ENCODE results near the gene LBP.
"Not testable (repeated sequence)": the region's sequence is repeated elsewhere in the genome, so short reads cannot be mapped to it uniquely, and the experiment has no call there.

The LBP gene

GRCh38 chr20:38346247-38346651 lies at the start of gene LBP:
Gene LBP (plus strand): TSS chr20:38346482. CDS start chr20:38346517, 35 bp downstream.
- DNase-seq, result no peak

- no peak for DNase-seq
These were observed 48.2 kb upstream of the LBP start for GRCh38 chr20:38297916-38298674.

GRCh38 chr20:38298768-38299288 lies 47.5 kb upstream of the LBP start:
- DNase-seq, result peak; percentile 21

- DNase-seq, result no peak
These were observed 46.3 kb upstream of the LBP start for GRCh38 chr20:38299963-38300362.

GRCh38 chr20:38300438-38300837 lies 45.8 kb upstream of the LBP start:
- DNase-seq, result no peak

- DNase-seq, result no peak
These were observed 45.0 kb upstream of the LBP start for GRCh38 chr20:38301309-38301708.

GRCh38 chr20:38302786-38303185 lies 43.5 kb upstream of the LBP start:
- no peak for DNase-seq

GRCh38 chr20:38303908-38304379 lies 42.3 kb upstream of the LBP start, which contains the start of gene BPI:
Gene BPI (plus strand): TSS chr20:38304156. CDS start chr20:38304224, 68 bp downstream.
- DNase-seq, result peak; percentile 54

- DNase-seq, result no peak
These were observed 41.3 kb upstream of the LBP start for GRCh38 chr20:38304845-38305447.

- no peak for DNase-seq
These were observed 40.7 kb upstream of the LBP start for GRCh38 chr20:38305541-38305940.

- DNase-seq, result no peak
These were observed 39.9 kb upstream of the LBP start for GRCh38 chr20:38306379-38306778.

- peak; percentile 66 for DNase-seq
These were observed 38.8 kb upstream of the LBP start for GRCh38 chr20:38307371-38308046.

- no peak for DNase-seq
These were observed 38.2 kb upstream of the LBP start for GRCh38 chr20:38308047-38308438.

GRCh38 chr20:38308447-38308846 lies 37.8 kb upstream of the LBP start:
- DNase-seq, result no peak

- DNase-seq, result no peak
These were observed 35.2 kb upstream of the LBP start for GRCh38 chr20:38311091-38311490.

- DNase-seq, result no peak
These were observed 34.8 kb upstream of the LBP start for GRCh38 chr20:38311491-38311890.

- no peak for DNase-seq
These were observed 32.6 kb upstream of the LBP start for GRCh38 chr20:38313676-38314075.

- DNase-seq, result not testable (repeated sequence)
These were observed 31.9 kb upstream of the LBP start for GRCh38 chr20:38314350-38314749.

- DNase-seq, result peak; percentile 29
These were observed 30.9 kb upstream of the LBP start for GRCh38 chr20:38315290-38315966.

GRCh38 chr20:38316341-38316740 lies 29.9 kb upstream of the LBP start:
- DNase-seq, result no peak

GRCh38 chr20:38317422-38317821 lies 28.9 kb upstream of the LBP start:
- no peak for DNase-seq

- no peak for DNase-seq
These were observed 26.1 kb upstream of the LBP start for GRCh38 chr20:38320221-38320620.

Data from fibroblast of skin of right quadriceps (primary cell).